Parathyroid adenoma (tissue), 2 donors: ENCODE measurements around the gene SOCS1.

Experiments used
- H2AFZ ChIP-seq: fragments of 300-600 bp; sonication (generic); one replicate; pipeline ENCODE4 v1.7.0; 2017; ENCODE audit warnings: antibody characterized with exemption, mild to moderate bottlenecking
- H3K27ac ChIP-seq: fragments of 300-600 bp; sonication (generic); one replicate; pipeline ENCODE4 v1.7.0; 2017
- H3K27me3 ChIP-seq: fragments of 300-600 bp; sonication (generic); one replicate; pipeline ENCODE4 v1.7.0; 2017; ENCODE audit warnings: low read length; ENCODE audit not compliant: control insufficient read depth, insufficient read depth
- H3K36me3 ChIP-seq: fragments of 300-600 bp; sonication (generic); one replicate; pipeline ENCODE4 v1.7.0; 2017; ENCODE audit warnings: low read length; ENCODE audit not compliant: control insufficient read depth, insufficient read depth
- H3K4me1 ChIP-seq: fragments of 300-600 bp; sonication (generic); one replicate; pipeline ENCODE4 v1.7.0; 2017; ENCODE audit warnings: control low read depth
- H3K4me2 ChIP-seq: fragments of 300-600 bp; sonication (generic); one replicate; pipeline ENCODE4 v1.7.0; 2017; ENCODE audit warnings: low read length
- H3K4me3 ChIP-seq: fragments of 300-600 bp; sonication (generic); one replicate; pipeline ENCODE4 v1.7.0; 2017; ENCODE audit warnings: low read depth, low read length
- H3K79me2 ChIP-seq: fragments of 300-600 bp; sonication (generic); one replicate; pipeline ENCODE4 v1.7.0; 2017; ENCODE audit warnings: control low read depth
- H3K9ac ChIP-seq: fragments of 300-600 bp; sonication (generic); one replicate; pipeline ENCODE4 v1.7.0; 2017; ENCODE audit warnings: mild to moderate bottlenecking
- H3K9me3 ChIP-seq: fragments of 300-600 bp; sonication (generic); one replicate; pipeline ENCODE4 v1.7.0; 2017; ENCODE audit warnings: low read length; ENCODE audit not compliant: control insufficient read depth
- CTCF ChIP-seq: fragments of 300-600 bp; sonication (generic); IDR thresholded peaks from one replicate; pipeline ENCODE4 v1.7.0; 2017; ENCODE audit warnings: antibody characterized with exemption, mild to moderate bottlenecking
- donor health status: primary hyperparathyroidism.

The SOCS1 gene

GRCh38 chr16:11252482-11252931 is 3.5 kb downstream of the SOCS1 start:
- Histone ChIP-seq H3K36me3 (no peaks in the 10 kb centered on the region), H3K4me2 (no peak overlapping the region), H3K4me1 (peaks cover 3% of the 10 kb centered on the region), H3K9ac (no peak overlapping the region), H3K27ac (no peak overlapping the region), H3K4me3 (no peak overlapping the region), H3K9me3 (no peaks in the 10 kb centered on the region), H3K27me3 (no peaks in the 10 kb centered on the region), H2AFZ (no peak overlapping the region), H3K79me2 (no peaks in the 10 kb centered on the region)
- TF ChIP-seq CTCF, result no peak

- Histone ChIP-seq H3K9me3 (no peaks in the 10 kb centered on the region), H3K27me3 (no peaks in the 10 kb centered on the region), H3K4me3 (no peak overlapping the region), H3K4me2 (no peak overlapping the region), H3K36me3 (no peaks in the 10 kb centered on the region), H3K27ac (no peak overlapping the region), H3K79me2 (no peaks in the 10 kb centered on the region), H3K9ac (no peak overlapping the region), H3K4me1 (no peaks in the 10 kb centered on the region), H2AFZ (no peak overlapping the region)
- TF ChIP-seq CTCF, result no peak
Observed at GRCh38 chr16:11251525-11252481, 4.2 kb downstream of the SOCS1 start.

GRCh38 chr16:11250786-11251524 is 5.0 kb downstream of the SOCS1 start:
- no peak overlapping the region for H2AFZ ChIP-seq
- no peaks in the 10 kb centered on the region for H3K36me3 ChIP-seq
- no peaks in the 10 kb centered on the region for H3K27me3 ChIP-seq
- H3K9ac ChIP-seq, result no peak overlapping the region
- H3K4me2 ChIP-seq, result no peak overlapping the region
- H3K9me3 ChIP-seq, result no peaks in the 10 kb centered on the region
- no peaks in the 10 kb centered on the region for H3K79me2 ChIP-seq
- no peak overlapping the region for H3K4me3 ChIP-seq
- no peak overlapping the region for H3K27ac ChIP-seq
- TF ChIP-seq CTCF, result no peak
- no peaks in the 10 kb centered on the region for H3K4me1 ChIP-seq

- no peak for TF ChIP-seq CTCF
- Histone ChIP-seq H3K27ac (no peak overlapping the region), H3K9me3 (no peaks in the 10 kb centered on the region), H3K4me2 (no peak overlapping the region), H3K36me3 (no peaks in the 10 kb centered on the region), H2AFZ (no peak overlapping the region), H3K27me3 (no peaks in the 10 kb centered on the region), H3K79me2 (no peaks in the 10 kb centered on the region), H3K9ac (no peak overlapping the region), H3K4me3 (no peak overlapping the region), H3K4me1 (no peaks in the 10 kb centered on the region)
Observed at GRCh38 chr16:11250091-11250785, 5.8 kb downstream of the SOCS1 start.
